ENCODE results near the gene NKX6-2. TPM values are rescaled to one million over a fixed set of nuclear protein-coding genes. Genes with fewer than 3 reads are reported as not detected.

Gene NKX6-2
- total and polyA plus RNA-seq, 4 donors: 0.07 to 7.1 TPM; not detected in 2

GRCh38 chr10:132758865-132759264 lies 27.1 kb downstream of the NKX6-2 start (continued):
- no peak for TF ChIP-seq REST (IDR thresholded peaks at IDR 0.05)
- TF ChIP-seq TAF1 (conservative IDR thresholded peaks at IDR 0.05): no peak
- no peak for TF ChIP-seq GABPA (IDR thresholded peaks at IDR 0.05 in 1 of 2, conservative IDR thresholded peaks at IDR 0.05 in 1 of 2)
- no peak for TF ChIP-seq FOXA1 (IDR thresholded peaks at IDR 0.05)
- no peak for TF ChIP-seq MAX (IDR thresholded peaks at IDR 0.05)
- TF ChIP-seq SP1 (IDR thresholded peaks at IDR 0.05): no peak
- TF ChIP-seq HNF4G (IDR thresholded peaks at IDR 0.05): no peak
- TF ChIP-seq RXRA (IDR thresholded peaks at IDR 0.05): no peak

GRCh38 chr10:132757171-132757570 lies 28.8 kb downstream of the NKX6-2 start:
- H3K27ac ChIP-seq (ENCODE audit: low read depth in 1 of 2, low read length in 2 of 2): no peak overlapping the region
- H3K4me3 ChIP-seq (ENCODE audit: low read depth in 1 of 3, low read length in 3 of 3): no peak overlapping the region
- no peaks in the 10 kb centered on the region for H3K9me3 ChIP-seq (ENCODE audit: control insufficient read depth in 4 of 4, low read length in 3 of 4)
- H3K27me3 ChIP-seq (ENCODE audit: control insufficient read depth in 4 of 4, insufficient read depth in 4 of 4, low read length in 3 of 4): no peaks in the 10 kb centered on the region
- H3K9ac ChIP-seq (ENCODE audit: low read depth in 1 of 2, low read length in 2 of 2): no peak overlapping the region
- TF ChIP-seq ZBTB33 (IDR thresholded peaks at IDR 0.05) (no peak), FOXA2 (IDR thresholded peaks at IDR 0.05) (no peak), FOXA1 (IDR thresholded peaks at IDR 0.05) (no peak), GABPA (IDR thresholded peaks at IDR 0.05 in 1 of 2, conservative IDR thresholded peaks at IDR 0.05 in 1 of 2) (no peak), HNF4A (conservative IDR thresholded peaks at IDR 0.05) (no peak), EGR1 (IDR thresholded peaks at IDR 0.05; ENCODE audit: low read depth in 2 of 2) (no peak), MAX (IDR thresholded peaks at IDR 0.05) (no peak), NR2F2 (IDR thresholded peaks at IDR 0.05) (no peak), YY1 (IDR thresholded peaks at IDR 0.05) (no peak), RXRA (IDR thresholded peaks at IDR 0.05) (no peak), RAD21 (IDR thresholded peaks at IDR 0.05) (no peak), JUND (IDR thresholded peaks at IDR 0.05) (no peak), TAF1 (conservative IDR thresholded peaks at IDR 0.05) (no peak), ATF3 (IDR thresholded peaks at IDR 0.05) (no peak), HNF4G (IDR thresholded peaks at IDR 0.05) (no peak)
- no peak for DNase-seq (ENCODE audit: low spot score)
- WGBS: 98% methylated on average over 27 of the region's 27 CpGs
- H3K36me3 ChIP-seq (ENCODE audit: control insufficient read depth in 4 of 4, insufficient read depth in 3 of 4, low read depth in 1 of 4, low read length in 3 of 4): peaks cover 0 to 38% (median 7%) of the 10 kb centered on the region in 4 donors
- H3K4me1 ChIP-seq (ENCODE audit: control insufficient read depth in 4 of 4, insufficient read depth in 4 of 4, low read length in 3 of 4): no peaks in the 10 kb centered on the region
